HEK293 (cell line): ENCODE data around the gene COL25A1.

ENCODE experiments used
- CTCF ChIA-PET: fragments of 350-600 bp; formaldehyde crosslinking; extraction: SDS; loops from one replicate; lab custom pipeline; 2021; ENCODE audit warnings: antibody characterized with exemption; lab: Yijun Ruan, JAX
- POLR2A ChIA-PET: fragments of 300-600 bp; formaldehyde crosslinking; extraction: SDS; loops from one replicate; lab custom pipeline; 2020; ENCODE audit warnings: antibody characterized with exemption, inconsistent platforms; lab: Yijun Ruan, JAX
- H3K27ac ChIP-seq: fragments of 200-500 bp; sonication (Bioruptor generic); 2 replicates; pipeline ENCODE4 v1.5.1; 2014; ENCODE audit warnings: low read depth, low read length, control low read depth, inconsistent platforms; ENCODE audit errors: extremely low read depth
- H3K36me3 ChIP-seq, 2 experiments: fragments of 200-500 bp in 1 of 2; sonication (Bioruptor generic) in 1 of 2; 1 replicate in 1 of 2; 2 replicates in 1 of 2; pipeline ENCODE4 v1.5.1; 2014 to 2017; ENCODE audit warnings: inconsistent platforms in 2 of 2, low read length in 2 of 2; ENCODE audit not compliant: control insufficient read depth in 2 of 2, insufficient read depth in 1 of 2
- H3K4me1 ChIP-seq: fragments of 200-500 bp; sonication (Bioruptor generic); 2 replicates; pipeline ENCODE4 v1.5.1; 2014; ENCODE audit warnings: mild to moderate bottlenecking, low read length, inconsistent platforms; ENCODE audit not compliant: control insufficient read depth, insufficient read depth
- H3K4me3 ChIP-seq: 2 replicates; pipeline ENCODE4 v1.5.1; 2011; ENCODE audit warnings: low read depth, mild to moderate bottlenecking, control low read depth, low read length, moderate library complexity
- H3K9me3 ChIP-seq: fragments of 200-500 bp; sonication (Bioruptor generic); 2 replicates; pipeline ENCODE4 v1.5.1; 2014; ENCODE audit warnings: low read depth, low read length, inconsistent platforms; ENCODE audit not compliant: control insufficient read depth, insufficient read depth
- GLIS2 ChIP-seq: fragments of 450-650 bp; formaldehyde crosslinking; IDR thresholded peaks from 2 replicates; pipeline ENCODE4 v1.5.1; 2016; ENCODE audit warnings: missing biosample characterization, missing genetic modification characterization
- OVOL3 ChIP-seq: fragments of 450-650 bp; formaldehyde crosslinking; IDR thresholded peaks from 2 replicates; pipeline ENCODE4 v1.5.1; 2016; ENCODE audit warnings: missing biosample characterization, missing genetic modification characterization
- PRDM6 ChIP-seq: fragments of 450-650 bp; formaldehyde crosslinking; IDR thresholded peaks from 2 replicates; pipeline ENCODE4 v1.5.1; 2017; ENCODE audit warnings: missing biosample characterization, missing genetic modification characterization
- SP3 ChIP-seq: fragments of 450-650 bp; formaldehyde crosslinking; IDR thresholded peaks from 2 replicates; pipeline ENCODE4 v1.5.1; 2016; ENCODE audit warnings: missing biosample characterization, missing genetic modification characterization
- ZBTB11 ChIP-seq: fragments of 450-650 bp; formaldehyde crosslinking; conservative IDR thresholded peaks from 2 replicates; pipeline ENCODE4 v1.5.1; 2016; ENCODE audit warnings: low read depth, missing biosample characterization, missing genetic modification characterization
- ZBTB44 ChIP-seq: fragments of 450-650 bp; IDR thresholded peaks from 2 replicates; pipeline ENCODE4 v1.5.1; 2018; ENCODE audit warnings: missing biosample characterization, mild to moderate bottlenecking, missing genetic modification characterization
- ZNF169 ChIP-seq: fragments of 450-650 bp; formaldehyde crosslinking; IDR thresholded peaks from 2 replicates; pipeline ENCODE4 v1.5.1; 2016; ENCODE audit warnings: missing biosample characterization, missing genetic modification characterization
- ZNF23 ChIP-seq: fragments of 450-650 bp; formaldehyde crosslinking; IDR thresholded peaks from 2 replicates; pipeline ENCODE4 v1.5.1; 2016; ENCODE audit warnings: missing biosample characterization, missing genetic modification characterization, borderline replicate concordance
- ZNF394 ChIP-seq: fragments of 450-650 bp; formaldehyde crosslinking; IDR thresholded peaks from 2 replicates; pipeline ENCODE4 v1.5.1; 2016; ENCODE audit warnings: missing biosample characterization, missing genetic modification characterization, mild to moderate bottlenecking, moderate library complexity, borderline replicate concordance
- ZNF449 ChIP-seq: fragments of 450-650 bp; formaldehyde crosslinking; IDR thresholded peaks from 2 replicates; pipeline ENCODE4 v1.5.1; 2017; ENCODE audit warnings: missing biosample characterization, mild to moderate bottlenecking, missing genetic modification characterization, moderate library complexity
- ZNF473 ChIP-seq: fragments of 450-650 bp; formaldehyde crosslinking; IDR thresholded peaks from 2 replicates; pipeline ENCODE4 v1.5.1; 2017; ENCODE audit warnings: missing biosample characterization, missing genetic modification characterization
- ZNF513 ChIP-seq: fragments of 450-650 bp; IDR thresholded peaks from 2 replicates; pipeline ENCODE4 v1.5.1; 2018; ENCODE audit warnings: missing biosample characterization, missing genetic modification characterization
- ZNF544 ChIP-seq: fragments of 450-650 bp; formaldehyde crosslinking; IDR thresholded peaks from 2 replicates; pipeline ENCODE4 v1.5.0; 2017; ENCODE audit warnings: missing biosample characterization, missing genetic modification characterization
- ZNF555 ChIP-seq: fragments of 450-650 bp; formaldehyde crosslinking; conservative IDR thresholded peaks from 2 replicates; pipeline ENCODE4 v1.5.1; 2017; ENCODE audit warnings: missing biosample characterization, mild to moderate bottlenecking, missing genetic modification characterization, inconsistent platforms
- ZNF707 ChIP-seq: fragments of 450-650 bp; formaldehyde crosslinking; IDR thresholded peaks from 2 replicates; pipeline ENCODE4 v1.5.1; 2016; ENCODE audit warnings: missing biosample characterization, missing genetic modification characterization
- ZNF76 ChIP-seq: fragments of 450-650 bp; formaldehyde crosslinking; IDR thresholded peaks from 2 replicates; pipeline ENCODE4; 2016; ENCODE audit warnings: low read depth, missing biosample characterization, missing genetic modification characterization, borderline replicate concordance
- ZNF776 ChIP-seq: fragments of 450-650 bp; formaldehyde crosslinking; IDR thresholded peaks from 2 replicates; pipeline ENCODE4 v1.5.0; 2017; ENCODE audit warnings: missing biosample characterization, missing genetic modification characterization, borderline replicate concordance

The COL25A1 gene

GRCh38 chr4:108930186-108930585 is 372.3 kb downstream of the COL25A1 start:
- Histone ChIP-seq H3K4me1 (no peaks in the 10 kb centered on the region), H3K27ac (no peak overlapping the region), H3K36me3 (no peaks in the 10 kb centered on the region), H3K4me3 (no peak overlapping the region), H3K9me3 (no peaks in the 10 kb centered on the region)
- ChIA-PET POLR2A (no interaction called here), CTCF (no interaction called here)
- no peak for TF ChIP-seq ZNF555 (tag by site-specific recombination)
- TF ChIP-seq PRDM6 (tag by site-specific recombination): no peak
- TF ChIP-seq GLIS2: no peak
- no peak for TF ChIP-seq OVOL3 (tag by site-specific recombination)
- no peak for TF ChIP-seq ZBTB11 (tag by site-specific recombination)
- TF ChIP-seq ZNF707 (tag by site-specific recombination): no peak
- TF ChIP-seq ZNF776 (tag by site-specific recombination): no peak

GRCh38 chr4:108926781-108927180 is 375.7 kb downstream of the COL25A1 start:
- no peaks in the 10 kb centered on the region for H3K36me3 ChIP-seq
- H3K9me3 ChIP-seq: no peaks in the 10 kb centered on the region
- H3K4me1 ChIP-seq: no peaks in the 10 kb centered on the region
- ChIA-PET CTCF (no interaction called here), POLR2A (no interaction called here)
- TF ChIP-seq ZNF513 (tag by site-specific recombination) (no peak), ZNF394 (tag by site-specific recombination) (no peak), ZNF23 (tag by site-specific recombination) (no peak), ZNF544 (tag by site-specific recombination) (no peak), ZNF473 (tag by site-specific recombination) (no peak), ZBTB44 (tag by site-specific recombination) (no peak), ZNF76 (tag by site-specific recombination) (no peak), ZNF449 (tag by site-specific recombination) (no peak), SP3 (tag by site-specific recombination) (no peak), ZNF169 (tag by site-specific recombination) (no peak)
- H3K27ac ChIP-seq: no peak overlapping the region
- H3K4me3 ChIP-seq: no peak overlapping the region
